GM12872 (cell line): ENCODE measurements around the gene ACE.

ENCODE experiments used
- TF ChIP-seq, protein P1 (sequence below): IDR thresholded peaks from 3 replicates; pipeline ENCODE4 v1.5.1; 2011; ENCODE audit warnings: low read depth, mild to moderate bottlenecking, low read length, moderate library complexity; ENCODE audit not compliant: insufficient read depth

Gene ACE

DNA sequence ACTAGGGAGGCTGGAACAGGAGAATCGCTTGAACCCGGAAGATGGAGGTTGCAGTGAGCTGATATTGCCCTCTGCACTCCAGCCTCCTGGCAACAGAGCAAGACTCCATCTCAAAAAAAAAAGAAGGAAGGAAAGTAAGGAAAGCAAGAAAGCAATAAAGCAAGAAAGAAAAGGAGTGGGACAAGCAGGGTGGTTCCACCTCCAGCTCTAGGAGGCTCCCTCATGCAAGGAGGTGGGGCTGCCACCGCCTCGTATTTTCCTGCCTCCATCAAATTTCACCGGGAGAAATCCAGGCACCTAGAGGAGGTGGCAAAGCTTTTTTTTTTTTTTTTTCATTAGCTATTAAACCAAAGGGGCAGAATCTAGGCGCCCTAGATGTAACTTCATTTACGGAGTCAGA, 31.8 kb upstream of the ACE start:
- TF ChIP-seq, protein P1, sequence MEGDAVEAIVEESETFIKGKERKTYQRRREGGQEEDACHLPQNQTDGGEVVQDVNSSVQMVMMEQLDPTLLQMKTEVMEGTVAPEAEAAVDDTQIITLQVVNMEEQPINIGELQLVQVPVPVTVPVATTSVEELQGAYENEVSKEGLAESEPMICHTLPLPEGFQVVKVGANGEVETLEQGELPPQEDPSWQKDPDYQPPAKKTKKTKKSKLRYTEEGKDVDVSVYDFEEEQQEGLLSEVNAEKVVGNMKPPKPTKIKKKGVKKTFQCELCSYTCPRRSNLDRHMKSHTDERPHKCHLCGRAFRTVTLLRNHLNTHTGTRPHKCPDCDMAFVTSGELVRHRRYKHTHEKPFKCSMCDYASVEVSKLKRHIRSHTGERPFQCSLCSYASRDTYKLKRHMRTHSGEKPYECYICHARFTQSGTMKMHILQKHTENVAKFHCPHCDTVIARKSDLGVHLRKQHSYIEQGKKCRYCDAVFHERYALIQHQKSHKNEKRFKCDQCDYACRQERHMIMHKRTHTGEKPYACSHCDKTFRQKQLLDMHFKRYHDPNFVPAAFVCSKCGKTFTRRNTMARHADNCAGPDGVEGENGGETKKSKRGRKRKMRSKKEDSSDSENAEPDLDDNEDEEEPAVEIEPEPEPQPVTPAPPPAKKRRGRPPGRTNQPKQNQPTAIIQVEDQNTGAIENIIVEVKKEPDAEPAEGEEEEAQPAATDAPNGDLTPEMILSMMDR, result no peak

DNA sequence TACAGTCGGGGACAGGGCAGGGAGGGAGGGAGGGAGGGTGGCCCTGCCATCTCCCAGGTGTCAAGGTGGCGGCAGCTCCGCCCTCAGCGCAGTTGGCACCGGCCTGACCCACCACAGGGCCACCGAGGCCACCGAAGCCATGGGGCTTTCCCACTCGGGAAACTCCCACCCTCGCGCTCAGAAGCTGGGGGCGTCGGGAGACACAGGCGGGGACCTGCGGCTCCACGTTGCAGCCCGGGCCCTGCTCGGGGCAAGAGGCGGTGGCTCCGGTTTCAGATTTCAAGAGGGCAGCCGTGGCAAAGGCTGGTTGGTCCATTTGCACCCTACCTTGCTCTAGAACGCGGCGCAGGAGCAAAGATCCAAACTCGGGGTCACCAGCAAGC, 31.3 kb upstream of the ACE start:
- TF ChIP-seq, protein P1, result no peak

DNA sequence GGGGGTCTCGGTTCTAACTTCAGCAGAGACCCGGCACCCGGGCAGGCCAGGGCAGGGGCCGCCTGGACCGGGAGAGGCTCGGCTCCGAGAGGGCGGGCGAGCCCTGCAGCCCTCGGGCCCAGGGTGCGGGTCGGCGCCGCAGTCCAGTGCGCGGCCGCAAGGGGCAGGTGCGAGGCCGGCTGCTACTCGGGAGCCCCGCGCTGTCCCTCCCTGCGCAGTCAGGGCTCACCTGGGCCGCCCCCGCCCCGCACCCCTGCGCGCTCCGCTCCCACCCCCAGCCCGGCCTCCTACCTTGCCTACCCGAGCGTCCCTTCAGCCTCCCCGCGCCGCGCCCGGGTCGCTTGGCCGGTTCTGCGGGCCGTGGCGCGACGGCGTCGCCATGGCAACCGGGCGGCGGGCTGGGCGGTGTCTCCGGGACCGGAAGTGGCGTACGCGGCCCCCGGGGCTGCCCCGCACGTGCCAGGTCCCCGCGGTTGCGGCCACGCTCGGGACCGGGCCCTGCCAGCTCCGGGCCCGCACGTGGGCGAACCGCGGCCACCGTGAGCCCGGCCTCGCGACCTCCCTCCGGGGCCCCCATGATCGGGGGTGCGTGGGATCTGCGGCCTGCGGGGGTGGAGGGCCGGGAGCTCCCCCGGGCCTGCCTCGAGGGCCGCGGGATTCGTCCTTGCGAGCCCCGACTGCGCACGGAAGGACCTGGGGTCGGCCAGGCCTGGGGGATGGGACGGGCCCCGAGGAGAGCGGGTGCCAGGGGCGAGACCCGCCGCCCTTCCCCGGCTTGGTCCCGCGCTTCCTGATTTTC, 30.7 kb upstream of the ACE start, which contains the start of gene CYB561:
Gene CYB561, minus strand, starts transcription at position 353 of the 799 bp plus-strand sequence. CDS start 8,759 bp downstream, outside the sequence.
- TF ChIP-seq, protein P1, result peak; percentile 47; the same call in 2 of the 3 replicates

DNA sequence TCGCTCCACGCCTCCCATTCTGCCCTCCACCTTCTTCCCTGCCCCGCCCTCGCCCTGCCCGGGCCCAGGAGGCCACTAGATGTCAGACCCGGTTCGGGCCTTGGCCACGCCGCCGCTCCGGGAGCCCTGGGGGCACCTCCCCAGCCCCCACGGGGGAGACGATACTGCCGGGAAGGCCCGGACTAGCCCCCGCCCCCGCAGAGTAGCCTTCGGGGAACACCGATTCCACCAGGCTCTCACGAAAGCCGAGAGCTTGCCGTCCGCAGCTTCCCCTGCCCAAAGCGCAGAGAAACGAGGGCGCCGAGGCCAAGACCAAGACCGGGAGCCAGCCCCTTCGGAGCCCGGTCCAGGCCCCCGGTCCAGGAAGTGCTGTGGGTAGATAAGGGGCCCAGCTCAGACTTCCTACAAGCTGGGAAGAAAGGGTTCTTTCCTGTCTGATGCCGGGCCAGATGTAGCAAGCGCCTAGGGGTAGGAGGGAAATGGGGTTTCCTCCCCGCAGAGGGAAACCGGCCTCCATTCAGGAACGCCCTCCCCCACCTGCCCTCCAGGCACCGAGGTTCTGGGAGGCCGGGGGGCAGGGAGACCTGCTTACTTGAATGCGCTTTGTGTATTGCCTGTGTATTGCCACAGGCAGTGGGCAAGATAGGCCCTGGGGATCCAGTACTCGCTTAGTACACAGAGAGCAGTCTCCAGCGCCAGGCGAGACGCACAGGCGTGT, 29.9 kb upstream of the ACE start:
- TF ChIP-seq, protein P1, result no peak

DNA sequence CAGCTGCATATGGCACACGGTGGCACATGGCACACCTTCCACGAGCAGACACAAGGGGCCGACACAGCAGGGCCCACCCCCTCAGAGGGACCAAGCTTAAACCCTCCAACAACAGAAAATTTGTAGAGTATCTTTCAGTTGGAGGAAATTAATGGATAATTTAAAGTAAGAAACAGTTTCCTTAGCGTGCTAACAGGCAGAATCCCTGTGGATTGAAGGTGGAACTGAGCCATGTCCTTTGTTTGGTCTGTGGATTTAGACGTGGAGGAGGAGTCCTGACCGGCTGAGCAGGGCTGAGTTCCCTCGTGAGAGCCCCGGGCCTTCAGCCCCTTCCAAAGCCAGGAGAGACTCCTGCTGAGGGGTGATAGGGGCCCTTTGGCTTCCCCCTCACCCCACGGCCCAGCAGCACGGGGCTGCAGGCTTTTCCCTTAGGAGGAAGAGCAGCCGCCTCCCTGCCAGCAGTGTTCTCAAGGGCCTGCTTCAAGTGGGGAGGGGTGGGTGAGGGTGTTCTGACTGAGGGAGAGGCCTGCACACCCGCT, 29.3 kb upstream of the ACE start:
- TF ChIP-seq, protein P1, result no peak

DNA sequence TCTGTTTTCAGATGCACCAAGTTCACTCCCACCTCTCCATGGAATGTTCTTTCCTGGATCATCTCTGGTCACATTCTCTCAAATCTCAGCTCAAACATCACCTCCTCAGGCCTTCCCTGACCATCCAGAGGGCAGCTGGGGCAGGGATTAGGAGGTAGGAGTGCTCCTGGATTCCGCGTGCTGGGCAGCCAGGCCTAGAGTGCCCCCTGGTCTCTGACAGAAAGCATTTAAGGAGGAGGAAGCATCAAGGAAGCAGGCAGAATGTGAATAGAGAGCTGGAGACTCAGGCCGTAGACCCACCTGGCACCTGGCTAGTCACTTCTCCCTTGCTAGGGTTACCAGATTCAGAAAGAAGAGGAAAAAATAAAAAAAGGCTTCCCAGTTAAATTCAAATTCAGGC, 28.2 kb upstream of the ACE start:
- TF ChIP-seq, protein P1, result no peak

DNA sequence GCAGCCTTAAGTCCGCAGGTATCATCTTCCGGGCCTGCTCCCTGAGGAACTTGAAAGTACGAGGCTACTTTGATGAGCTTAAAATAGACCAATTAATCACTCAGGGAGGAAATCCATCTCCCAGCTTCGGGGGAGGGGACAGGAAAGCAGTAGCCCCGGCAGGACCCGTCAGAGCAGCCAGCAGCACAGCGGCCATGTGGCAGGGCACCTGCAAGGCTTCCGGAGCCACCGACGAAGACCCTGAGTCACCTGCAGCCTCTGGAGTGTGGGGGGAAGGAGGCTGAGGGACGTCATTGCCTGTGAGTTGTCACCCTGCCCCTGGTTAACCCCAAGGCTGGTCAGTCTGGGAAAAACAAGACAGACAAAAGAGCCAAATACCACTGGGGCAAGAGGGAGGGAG, 26.3 kb upstream of the ACE start:
- TF ChIP-seq, protein P1, result no peak
